ENCODE measurements around the gene WDR70.

DNA sequence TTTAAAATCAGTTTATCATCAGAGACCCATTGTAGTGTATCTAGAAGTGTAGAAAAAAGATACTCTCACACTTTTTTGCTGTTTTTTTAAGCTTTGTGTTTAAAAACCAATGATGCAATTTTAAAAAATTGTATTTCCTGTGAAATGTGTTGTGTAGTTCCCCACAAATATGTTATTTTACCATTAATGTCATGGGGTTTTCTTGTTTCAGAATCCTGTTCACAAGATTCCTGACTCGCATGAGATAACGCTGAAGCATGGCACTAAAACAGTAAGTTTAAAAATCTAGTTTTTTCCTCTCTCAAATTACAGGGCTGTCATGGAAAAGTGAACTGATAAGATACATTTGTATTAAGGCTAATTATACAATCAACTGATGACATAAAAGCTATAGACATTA is 58.6 kb downstream of the WDR70 start:
- TF ChIP-seq POLR2AphosphoS5 (IDR thresholded peaks at IDR 0.05; ENCODE audit: low read depth, low read length) (no peak), MEF2A (IDR thresholded peaks at IDR 0.05; ENCODE audit: borderline replicate concordance, low read depth) (no peak), JUND (IDR thresholded peaks at IDR 0.05) (no peak)
- TF ChIP-seq, protein P1, sequence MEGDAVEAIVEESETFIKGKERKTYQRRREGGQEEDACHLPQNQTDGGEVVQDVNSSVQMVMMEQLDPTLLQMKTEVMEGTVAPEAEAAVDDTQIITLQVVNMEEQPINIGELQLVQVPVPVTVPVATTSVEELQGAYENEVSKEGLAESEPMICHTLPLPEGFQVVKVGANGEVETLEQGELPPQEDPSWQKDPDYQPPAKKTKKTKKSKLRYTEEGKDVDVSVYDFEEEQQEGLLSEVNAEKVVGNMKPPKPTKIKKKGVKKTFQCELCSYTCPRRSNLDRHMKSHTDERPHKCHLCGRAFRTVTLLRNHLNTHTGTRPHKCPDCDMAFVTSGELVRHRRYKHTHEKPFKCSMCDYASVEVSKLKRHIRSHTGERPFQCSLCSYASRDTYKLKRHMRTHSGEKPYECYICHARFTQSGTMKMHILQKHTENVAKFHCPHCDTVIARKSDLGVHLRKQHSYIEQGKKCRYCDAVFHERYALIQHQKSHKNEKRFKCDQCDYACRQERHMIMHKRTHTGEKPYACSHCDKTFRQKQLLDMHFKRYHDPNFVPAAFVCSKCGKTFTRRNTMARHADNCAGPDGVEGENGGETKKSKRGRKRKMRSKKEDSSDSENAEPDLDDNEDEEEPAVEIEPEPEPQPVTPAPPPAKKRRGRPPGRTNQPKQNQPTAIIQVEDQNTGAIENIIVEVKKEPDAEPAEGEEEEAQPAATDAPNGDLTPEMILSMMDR (IDR thresholded peaks at IDR 0.05), result no peak
- TF ChIP-seq, protein P2, sequence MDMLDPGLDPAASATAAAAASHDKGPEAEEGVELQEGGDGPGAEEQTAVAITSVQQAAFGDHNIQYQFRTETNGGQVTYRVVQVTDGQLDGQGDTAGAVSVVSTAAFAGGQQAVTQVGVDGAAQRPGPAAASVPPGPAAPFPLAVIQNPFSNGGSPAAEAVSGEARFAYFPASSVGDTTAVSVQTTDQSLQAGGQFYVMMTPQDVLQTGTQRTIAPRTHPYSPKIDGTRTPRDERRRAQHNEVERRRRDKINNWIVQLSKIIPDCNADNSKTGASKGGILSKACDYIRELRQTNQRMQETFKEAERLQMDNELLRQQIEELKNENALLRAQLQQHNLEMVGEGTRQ (IDR thresholded peaks at IDR 0.05; ENCODE audit: borderline replicate concordance, low read depth, low read length), result no peak
